K562 (cell line): ENCODE results near the gene SKIC2. TPM values are rescaled to one million over a fixed set of nuclear protein-coding genes. Genes with fewer than 3 reads are reported as not detected.

Experiments used
- CHCHD3 ChIP-seq: fragments of 250-450 bp; sonication (Bioruptor Pico); IDR thresholded peaks from 2 replicates; pipeline ENCODE4 v2.1.2; 2022; ENCODE audit warnings: mild to moderate bottlenecking
- CTCF ChIP-seq, 3 experiments: IDR thresholded peaks in 2 of 3; conservative IDR thresholded peaks in 1 of 3; 2 replicates each; pipeline ENCODE4 v1.5.1; 2011 to 2012; ENCODE audit warnings: low read length in 3 of 3, mild to moderate bottlenecking in 3 of 3, control low read depth in 2 of 3, improper control_type of control experiment in 1 of 3, inconsistent platforms in 1 of 3, low read depth in 1 of 3, mixed read lengths in 1 of 3, moderate library complexity in 1 of 3; ENCODE audit not compliant: insufficient read depth in 2 of 3
- FOXP1 ChIP-seq: sonication (generic); formaldehyde crosslinking; IDR thresholded peaks from 2 replicates; pipeline ENCODE4 v1.8.0; 2022; ENCODE audit warnings: mild to moderate bottlenecking, missing genetic modification reagents
- GABPB1 ChIP-seq: sonication (generic); formaldehyde crosslinking; IDR thresholded peaks from 2 replicates; pipeline ENCODE4 v1.8.0; 2022; ENCODE audit warnings: mild to moderate bottlenecking, missing genetic modification reagents
- MBD1 ChIP-seq: fragments of 250-450 bp; sonication (Bioruptor Pico); IDR thresholded peaks from 2 replicates; pipeline ENCODE4 v1.8.0; 2022; ENCODE audit warnings: inconsistent platforms
- NFYB ChIP-seq: IDR thresholded peaks from 2 replicates; pipeline ENCODE4 v1.6.1; 2011; ENCODE audit warnings: mild to moderate bottlenecking, moderate library complexity; ENCODE audit not compliant: insufficient read length; ENCODE audit errors: extremely low read depth
- PKNOX1 ChIP-seq: fragments of 450-650 bp; IDR thresholded peaks from 2 replicates; pipeline ENCODE4 v1.6.1; 2016
- PML ChIP-seq: IDR thresholded peaks from 2 replicates; pipeline ENCODE4 v1.6.1; 2012; ENCODE audit warnings: low read length, inconsistent platforms
- PYGO2 ChIP-seq: fragments of 450-650 bp; IDR thresholded peaks from 2 replicates; pipeline ENCODE4 v1.6.1; 2016; ENCODE audit warnings: mild to moderate bottlenecking, missing genetic modification characterization, moderate library complexity, missing compliant biosample characterization
- RBBP5 ChIP-seq: fragments of 200-600 bp; sonication (generic); IDR thresholded peaks from 2 replicates; pipeline ENCODE4 v1.6.1; 2012; ENCODE audit warnings: borderline replicate concordance, mild to moderate bottlenecking, low read length, control low read depth, inconsistent platforms; ENCODE audit not compliant: insufficient read depth, poor library complexity, severe bottlenecking
- RCOR1 ChIP-seq, 2 experiments: IDR thresholded peaks; 2 replicates each; pipeline ENCODE4 v1.6.1; 2012; ENCODE audit warnings: low read depth in 2 of 2, low read length in 2 of 2, borderline replicate concordance in 1 of 2, improper control_type of control experiment in 1 of 2
- SMARCC2 ChIP-seq: fragments of 450-650 bp; IDR thresholded peaks from 2 replicates; pipeline ENCODE4 v1.6.1; 2017; ENCODE audit warnings: antibody characterized with exemption, moderate library complexity, mild to moderate bottlenecking, low read depth
- TAF9B ChIP-seq: fragments of 450-650 bp; IDR thresholded peaks from 2 replicates; pipeline ENCODE4 v1.6.1; 2018; ENCODE audit warnings: mild to moderate bottlenecking; ENCODE audit not compliant: partially characterized antibody
- THRAP3 ChIP-seq: fragments of 450-650 bp; IDR thresholded peaks from 2 replicates; pipeline ENCODE4 v1.6.1; 2016; ENCODE audit warnings: mild to moderate bottlenecking, inconsistent platforms, borderline replicate concordance
- ZBTB49 ChIP-seq: sonication (generic); formaldehyde crosslinking; IDR thresholded peaks from 2 replicates; pipeline ENCODE4 v1.8.0; 2022; ENCODE audit warnings: missing genetic modification reagents, mild to moderate bottlenecking, borderline replicate concordance
- ZNF143 ChIP-seq: sonication (generic); formaldehyde crosslinking; IDR thresholded peaks from 2 replicates; pipeline ENCODE4 v1.9.0; 2022; ENCODE audit warnings: mild to moderate bottlenecking, missing genetic modification reagents
- ZNF3 ChIP-seq: fragments of 250-450 bp; sonication (Bioruptor Pico); IDR thresholded peaks from 2 replicates; pipeline ENCODE4 v1.5.0; 2021; ENCODE audit warnings: mild to moderate bottlenecking, moderate library complexity
- ZNF316 ChIP-seq: fragments of 450-650 bp; IDR thresholded peaks from 2 replicates; pipeline ENCODE4 v1.6.1; 2016
- ZNF431 ChIP-seq: sonication (generic); formaldehyde crosslinking; IDR thresholded peaks from 2 replicates; pipeline ENCODE4 v1.8.0; 2022; ENCODE audit warnings: mild to moderate bottlenecking, missing genetic modification reagents
- ZNF584 ChIP-seq: fragments of 200-800 bp; sonication (Bioruptor generic); IDR thresholded peaks from 2 replicates; pipeline ENCODE4 v1.6.1; 2016; ENCODE audit warnings: low read depth, mild to moderate bottlenecking, missing genetic modification characterization, missing compliant biosample characterization
- polyA plus RNA-seq, 8 experiments: library from polyadenylated mRNA; depleted of rRNA in 4 of 8; stranded (reverse) in 5 of 8; unstranded in 3 of 8; fragments of >200 nt; fragmentation: Nextera tagmentation in 2 of 8; fragmentation: Illumina TruSeq in 1 of 8; extraction: Ambion mirVana in 2 of 8; extraction: Trizol in 1 of 8; gene quantifications; 2 replicates each; pipeline versions ENCODE4 v1.2.1 to v1.2.3, GENCODE V29; 2011 to 2014; ENCODE audit warnings: inconsistent platforms in 1 of 8, missing spikeins in 1 of 8
- total RNA-seq, 7 experiments: library from RNA; depleted of rRNA in 6 of 7; stranded (reverse); fragments of >200 nt in 6 of 7; fragmentation: Illumina TruSeq in 2 of 7; extraction: Trizol in 2 of 7; gene quantifications; 2 replicates each; pipeline versions ENCODE4 v1.2.1 to v1.2.3, GENCODE V29; 2011 to 2021; ENCODE audit warnings: low replicate concordance in 1 of 7

The SKIC2 gene
- total and polyA plus RNA-seq, 9 of the 15 experiments (the other 6 are each of a cell fraction or from before 2014, with no cell fraction given) = 3.3 to 94.6 (median 38.8) TPM

- peak; percentile 100 for TF ChIP-seq RBBP5
- peak; percentile 12; the same call in 1 of the 2 replicates for TF ChIP-seq CHCHD3 (CRISPR knock-in tag)
- TF ChIP-seq ZNF143 (CRISPR knock-in tag) = peak; percentile 39; the same call in 1 of the 2 replicates
- no peak for TF ChIP-seq THRAP3
- TF ChIP-seq SMARCC2 = no peak
- no peak for TF ChIP-seq PYGO2 (tag)
- TF ChIP-seq FOXP1 (CRISPR knock-in tag) = peak; percentile 74
- TF ChIP-seq NFYB = peak; percentile 54
- TF ChIP-seq PKNOX1 = peak; percentile 83; the same call in 1 of the 2 replicates
- TF ChIP-seq PML = peak; percentile 38
- TF ChIP-seq ZBTB49 (CRISPR knock-in tag) = no peak
- TF ChIP-seq RCOR1 (IDR thresholded peaks at IDR 0.05; ENCODE audit: borderline replicate concordance in 1 of 2, low read depth in 2 of 2, low read length in 2 of 2) = no peak; a peak in 1 of 4 replicates
- peak; percentile 7; the same call in 1 of the 2 replicates for TF ChIP-seq ZNF316
- peak; percentile 79; the same call in 1 of the 2 replicates for TF ChIP-seq ZNF584 (CRISPR knock-in tag)
- TF ChIP-seq CTCF (IDR thresholded peaks at IDR 0.05 in 2 of 3, conservative IDR thresholded peaks at IDR 0.05 in 1 of 3; ENCODE audit: insufficient read depth in 2 of 3, low read depth in 1 of 3, low read length in 3 of 3) = peak in 1 of 3 experiments; percentile 0; a peak in 1 of 6 replicates
- TF ChIP-seq GABPB1 = peak; percentile 99
- no peak for TF ChIP-seq MBD1 (CRISPR knock-in tag)
- no peak for TF ChIP-seq ZNF3 (CRISPR knock-in tag)
- TF ChIP-seq TAF9B = peak; percentile 55
- TF ChIP-seq ZNF431 (CRISPR knock-in tag) = 0 out of 2 replicates have a peak, but pooled peaks have one; percentile 37
Measured at GRCh38 chr6:31971993-31972708, 13.2 kb downstream of the SKIC2 start, which contains the start of gene DXO (continued).
